Measurements from ENCODE around the gene NCOA3. TPM values are rescaled to one million over a fixed set of nuclear protein-coding genes. Genes with fewer than 3 reads are reported as not detected.

The NCOA3 gene
- total RNA-seq, 1 donor from 2014 or later = 45.9 TPM

DNA sequence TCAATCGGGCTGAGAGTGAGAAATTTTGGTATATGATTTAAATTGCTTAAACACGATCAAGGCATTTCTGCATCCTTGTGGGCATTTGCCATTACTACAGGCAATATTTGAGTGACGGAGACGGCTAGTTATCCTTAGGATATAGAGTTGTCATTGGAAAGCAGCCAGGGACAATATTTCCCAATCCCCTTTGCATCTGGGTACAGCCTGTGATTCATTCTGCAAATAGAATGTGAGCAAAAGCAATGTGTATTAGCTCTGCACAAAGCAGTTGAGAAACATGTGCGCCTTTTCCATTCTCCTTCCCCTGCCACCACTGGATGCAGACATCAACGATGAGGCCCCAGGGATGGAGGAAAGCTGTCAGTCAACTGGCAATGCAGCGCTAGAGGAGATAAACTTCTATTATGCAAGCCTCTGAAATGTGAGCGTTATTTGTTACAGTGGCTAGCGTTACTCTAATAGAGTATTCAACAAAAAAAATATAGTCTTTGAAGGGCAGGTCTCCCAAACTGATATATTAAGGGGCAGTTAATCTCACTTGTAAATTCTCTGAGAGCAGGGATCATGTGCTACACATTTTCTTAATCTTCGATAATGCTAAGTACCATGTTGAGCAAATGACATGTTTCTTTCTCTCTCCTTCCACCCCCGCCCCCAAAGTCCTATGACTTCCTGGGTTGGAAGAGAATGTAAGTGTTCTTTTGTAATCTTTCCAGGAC, 37.1 kb upstream of the NCOA3 start:
- H3K9me3 Mint-ChIP-seq = no peaks in the 10 kb centered on the region
- no peak overlapping the region for H3K4me3 Mint-ChIP-seq
- peak overlapping the region; percentile 32 for H3K27ac Mint-ChIP-seq
- H3K4me1 Mint-ChIP-seq = peaks cover 23% of the 10 kb centered on the region
- no peak for DNase-seq (ENCODE audit: low spot score in 2 of 2, unreplicated experiment in 2 of 2)
- TF ChIP-seq, protein P1, sequence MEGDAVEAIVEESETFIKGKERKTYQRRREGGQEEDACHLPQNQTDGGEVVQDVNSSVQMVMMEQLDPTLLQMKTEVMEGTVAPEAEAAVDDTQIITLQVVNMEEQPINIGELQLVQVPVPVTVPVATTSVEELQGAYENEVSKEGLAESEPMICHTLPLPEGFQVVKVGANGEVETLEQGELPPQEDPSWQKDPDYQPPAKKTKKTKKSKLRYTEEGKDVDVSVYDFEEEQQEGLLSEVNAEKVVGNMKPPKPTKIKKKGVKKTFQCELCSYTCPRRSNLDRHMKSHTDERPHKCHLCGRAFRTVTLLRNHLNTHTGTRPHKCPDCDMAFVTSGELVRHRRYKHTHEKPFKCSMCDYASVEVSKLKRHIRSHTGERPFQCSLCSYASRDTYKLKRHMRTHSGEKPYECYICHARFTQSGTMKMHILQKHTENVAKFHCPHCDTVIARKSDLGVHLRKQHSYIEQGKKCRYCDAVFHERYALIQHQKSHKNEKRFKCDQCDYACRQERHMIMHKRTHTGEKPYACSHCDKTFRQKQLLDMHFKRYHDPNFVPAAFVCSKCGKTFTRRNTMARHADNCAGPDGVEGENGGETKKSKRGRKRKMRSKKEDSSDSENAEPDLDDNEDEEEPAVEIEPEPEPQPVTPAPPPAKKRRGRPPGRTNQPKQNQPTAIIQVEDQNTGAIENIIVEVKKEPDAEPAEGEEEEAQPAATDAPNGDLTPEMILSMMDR (IDR thresholded peaks at IDR 0.05; ENCODE audit: unreplicated experiment) = peak; percentile 25
- no peaks in the 10 kb centered on the region for H3K27me3 Mint-ChIP-seq (ENCODE audit: low read depth)
- no peaks in the 10 kb centered on the region for H3K36me3 Mint-ChIP-seq

DNA sequence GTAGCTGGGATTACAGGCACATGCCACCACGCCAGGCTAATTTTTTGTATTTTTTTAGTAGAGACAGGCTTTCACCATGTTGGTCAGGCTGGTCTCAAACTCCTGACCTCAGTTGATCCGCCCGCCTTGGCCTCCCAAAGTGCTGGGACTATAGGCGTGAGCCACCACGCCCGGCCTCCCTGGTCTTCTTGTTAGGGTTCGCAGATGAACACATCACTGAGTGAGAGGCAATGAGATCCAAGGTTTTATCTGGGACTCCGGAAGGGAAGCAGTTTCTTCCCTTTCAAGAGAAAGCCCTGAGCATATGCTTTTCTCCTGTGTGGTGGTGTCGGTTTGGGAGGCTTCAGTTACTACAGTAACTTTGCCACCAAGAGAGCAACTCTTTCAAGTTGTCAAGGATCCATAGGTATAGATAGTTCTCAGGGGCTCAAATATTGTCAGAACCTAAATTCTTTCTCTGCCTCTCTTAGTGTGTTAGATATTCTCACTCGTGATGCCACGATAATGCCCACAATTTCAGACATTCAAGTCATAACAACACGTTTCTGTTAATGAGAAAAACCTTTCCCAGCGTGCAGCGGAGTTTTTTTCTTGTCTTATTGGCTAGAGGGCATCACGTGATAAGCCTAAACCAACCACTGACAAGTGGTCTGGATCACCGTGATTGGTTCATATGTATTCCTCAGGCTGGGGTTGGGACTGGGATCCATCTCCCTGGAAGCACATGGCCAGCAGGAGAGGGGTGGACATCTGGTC, 36.2 kb upstream of the NCOA3 start:
- no peaks in the 10 kb centered on the region for H3K9me3 Mint-ChIP-seq
- H3K4me1 Mint-ChIP-seq = peaks cover 23% of the 10 kb centered on the region
- H3K27me3 Mint-ChIP-seq (ENCODE audit: low read depth) = no peaks in the 10 kb centered on the region
- no peak overlapping the region for H3K4me3 Mint-ChIP-seq
- TF ChIP-seq, protein P1 (IDR thresholded peaks at IDR 0.05; ENCODE audit: unreplicated experiment) = no peak
- DNase-seq (ENCODE audit: low spot score in 2 of 2, unreplicated experiment in 2 of 2) = no peak
- H3K36me3 Mint-ChIP-seq = no peaks in the 10 kb centered on the region
- H3K27ac Mint-ChIP-seq = no peak overlapping the region

DNA sequence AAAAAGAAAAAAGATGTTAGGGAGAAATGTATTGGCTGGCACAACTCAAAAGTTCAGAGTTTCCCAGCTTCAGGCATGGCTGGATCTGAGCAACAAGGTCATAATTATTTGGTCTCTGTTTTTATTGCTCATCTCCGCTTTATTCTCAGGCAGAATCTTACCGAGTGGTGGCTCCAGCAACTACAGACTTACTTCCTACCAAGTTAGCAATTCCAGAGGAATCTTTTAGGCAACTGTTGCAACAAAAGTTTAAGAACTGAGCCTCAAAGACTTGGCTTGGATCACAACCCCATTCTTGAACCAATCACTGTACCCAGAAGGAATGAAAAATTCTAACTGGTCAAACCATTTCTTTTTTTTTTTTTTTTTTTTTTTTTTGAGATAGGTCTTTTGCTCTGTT, 35.5 kb upstream of the NCOA3 start:
- Mint-ChIP-seq H3K27me3 (ENCODE audit: low read depth) (no peaks in the 10 kb centered on the region), H3K36me3 (no peaks in the 10 kb centered on the region), H3K4me3 (no peak overlapping the region), H3K9me3 (no peaks in the 10 kb centered on the region), H3K27ac (no peak overlapping the region), H3K4me1 (peaks cover 23% of the 10 kb centered on the region)
- TF ChIP-seq, protein P1 (IDR thresholded peaks at IDR 0.05; ENCODE audit: unreplicated experiment) = no peak
- DNase-seq (ENCODE audit: low spot score in 2 of 2, unreplicated experiment in 2 of 2) = no peak

DNA sequence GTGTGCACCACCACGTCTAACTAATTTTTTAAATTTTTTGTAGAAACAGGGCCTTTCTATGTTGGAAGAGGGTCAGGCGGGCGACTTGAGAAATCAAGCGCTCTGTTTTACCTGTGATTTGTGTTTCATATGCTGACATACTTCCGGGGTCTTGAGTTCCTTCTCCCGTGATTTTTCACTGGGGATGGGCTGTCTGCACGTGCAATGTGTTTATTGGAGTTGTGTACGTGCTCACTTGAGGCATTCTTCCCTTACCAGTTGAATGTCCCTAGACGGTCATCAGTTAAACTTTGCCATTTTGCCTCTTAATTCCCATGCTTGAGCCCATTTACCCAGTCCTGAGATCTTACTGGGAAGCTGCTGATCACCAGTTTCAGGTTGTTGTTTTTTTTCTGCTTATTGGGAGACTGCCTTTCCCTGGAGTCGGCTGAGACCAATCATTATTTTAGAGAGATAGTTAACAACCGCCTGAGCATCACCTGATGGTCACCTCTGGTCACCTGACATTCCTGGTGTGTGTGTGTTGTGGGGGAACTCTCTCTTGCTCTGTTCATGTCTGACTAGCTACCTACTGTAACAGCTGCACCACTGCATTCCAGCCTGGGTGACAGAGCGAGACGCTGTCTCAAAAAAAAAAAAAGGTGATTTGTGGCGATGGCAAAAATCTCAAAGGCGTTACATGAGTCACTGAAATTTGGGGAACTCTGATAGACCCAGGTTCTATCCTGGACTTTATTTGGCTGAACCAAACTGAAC, 34.8 kb upstream of the NCOA3 start:
- Mint-ChIP-seq H3K36me3 (no peaks in the 10 kb centered on the region), H3K4me3 (no peak overlapping the region), H3K4me1 (peaks cover 23% of the 10 kb centered on the region), H3K27me3 (ENCODE audit: low read depth) (no peaks in the 10 kb centered on the region), H3K27ac (no peak overlapping the region), H3K9me3 (no peaks in the 10 kb centered on the region)
- DNase-seq (ENCODE audit: low spot score in 2 of 2, unreplicated experiment in 2 of 2) = no peak
- TF ChIP-seq, protein P1 (IDR thresholded peaks at IDR 0.05; ENCODE audit: unreplicated experiment) = no peak

DNA sequence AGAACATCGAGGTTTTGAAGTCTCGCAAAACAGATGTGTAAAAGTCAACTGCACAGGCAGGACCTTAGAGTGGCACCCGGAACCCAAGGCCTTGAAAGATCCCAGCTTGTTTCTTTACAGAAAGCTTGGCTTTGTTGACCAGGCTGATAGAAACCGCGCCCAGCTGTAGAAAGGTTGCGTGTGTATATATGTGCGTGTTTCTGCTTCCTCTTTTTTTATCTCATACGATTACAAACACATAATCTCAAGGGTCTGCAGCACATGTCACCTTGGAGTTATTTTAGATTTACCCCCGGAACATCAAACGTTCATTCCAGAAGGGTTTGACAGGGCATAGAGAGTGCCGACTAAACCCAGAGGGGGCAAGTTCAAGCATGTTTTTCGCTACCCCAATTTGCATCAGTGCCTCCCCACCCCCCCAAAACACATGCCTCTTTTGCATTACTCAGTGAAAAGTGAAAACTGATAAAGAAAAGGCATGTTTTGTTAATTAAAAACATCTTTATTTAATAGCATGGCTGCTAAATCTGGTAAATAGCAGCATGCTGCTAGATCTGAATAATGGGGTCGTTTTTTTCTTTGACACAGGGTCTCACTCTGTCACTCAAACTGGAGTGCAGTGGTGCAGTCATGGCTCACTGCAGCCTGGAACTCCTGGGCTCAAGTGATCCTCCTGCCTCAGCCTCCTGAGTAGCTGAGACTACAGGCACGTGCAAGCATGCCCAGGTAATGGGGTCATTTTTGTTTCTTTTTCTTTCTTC, 33.2 kb upstream of the NCOA3 start:
- H3K36me3 Mint-ChIP-seq = no peaks in the 10 kb centered on the region
- TF ChIP-seq, protein P1 (IDR thresholded peaks at IDR 0.05; ENCODE audit: unreplicated experiment) = no peak

More for the DNA sequence above, 33.2 kb upstream of the NCOA3 start:
- H3K9me3 Mint-ChIP-seq = no peaks in the 10 kb centered on the region
- no peak for DNase-seq (ENCODE audit: low spot score in 2 of 2, unreplicated experiment in 2 of 2)
- no peak overlapping the region for H3K4me3 Mint-ChIP-seq
- H3K4me1 Mint-ChIP-seq = peaks cover 23% of the 10 kb centered on the region
- no peaks in the 10 kb centered on the region for H3K27me3 Mint-ChIP-seq (ENCODE audit: low read depth)
- peak overlapping the region; percentile 12 for H3K27ac Mint-ChIP-seq
